Measurements from ENCODE around the gene NXPH3. TPM values are rescaled to one million over a fixed set of nuclear protein-coding genes. Genes with fewer than 3 reads are reported as not detected.

NXPH3 gene
- total and polyA plus RNA-seq, 10 of the 15 experiments (the other 5 are each of a cell fraction or from before 2014, with no cell fraction given): 0.08 to 0.35 (median 0.12) TPM; not detected in 2

GRCh38 chr17:49547566-49547965 is 28.1 kb upstream of the NXPH3 start (continued):
- TF ChIP-seq CHD2 (IDR thresholded peaks at IDR 0.05; ENCODE audit: borderline replicate concordance, low read depth, low read length) (no peak), POLR2AphosphoS2 (IDR thresholded peaks at IDR 0.05; ENCODE audit: low read depth, low read length) (no peak), WRNIP1 (IDR thresholded peaks at IDR 0.05; ENCODE audit: borderline replicate concordance, low read depth, low read length) (no peak)

GRCh38 chr17:49548051-49548505 is 27.6 kb upstream of the NXPH3 start:
- no peaks in the 10 kb centered on the region for H3K79me2 ChIP-seq (ENCODE audit: control insufficient read depth, insufficient read depth, low read length)
- no peak overlapping the region for H3K27ac ChIP-seq (ENCODE audit: control insufficient read depth, insufficient read depth)
- H3K4me3 ChIP-seq: no peak overlapping the region
- H2AFZ ChIP-seq (ENCODE audit: control insufficient read depth, low read depth, low read length): no peak overlapping the region
- POLR2A ChIA-PET: no interaction called here
- no peak overlapping the region for H3K9ac ChIP-seq (ENCODE audit: control insufficient read depth, insufficient read depth, low read length)
- H3K9me3 ChIP-seq (replicated peaks; ENCODE audit: control insufficient read depth, insufficient read depth, low read length): peaks cover 7% of the 10 kb centered on the region; the same call in 1 of the 3 replicates
- ATAC-seq: no peak
- H3K36me3 ChIP-seq (ENCODE audit: control insufficient read depth in 2 of 2, insufficient read depth in 2 of 2, low read length in 1 of 2): no peaks in the 10 kb centered on the region
- H3K4me2 ChIP-seq (ENCODE audit: control insufficient read depth, insufficient read depth): no peak overlapping the region
- H4K20me1 ChIP-seq (ENCODE audit: control insufficient read depth, insufficient read depth): no peaks in the 10 kb centered on the region
- CTCF ChIA-PET: no interaction called here
- intact Hi-C loops (cut with micrococcal nuclease; ENCODE audit: unreplicated experiment): loop anchor here (2.0 kb wide), 1 partner anchor 139 kb away; no protein-coding TSS in a partner anchor
- 0 out of 4 replicates have a peak, but pooled peaks cover 0 to 2% of the 10 kb centered on the region in 2 experiments for H3K27me3 ChIP-seq (replicated peaks in 1 of 2; ENCODE audit: control insufficient read depth in 2 of 2, insufficient read depth in 2 of 2, low read length in 1 of 2)
- WGBS (ENCODE audit: insufficient coverage, insufficient replicate concordance, low lambda C conversion rate, missing lambda C conversion rate): 27% methylated on average over 12 of the region's 12 CpGs
- RAD21 ChIA-PET (ENCODE audit: unreplicated experiment): no interaction called here
- no TSS peak for BruUV-seq (replicated peaks)
- in situ Hi-C loops (cut with MboI): no loop called here
- no peaks in the 10 kb centered on the region for H3K4me1 ChIP-seq (ENCODE audit: control insufficient read depth, insufficient read depth, low read length)
- no peak for FAIRE-seq
- DNase-seq (ENCODE audit: low read depth, low spot score): no peak
- SMC1A ChIA-PET (ENCODE audit: uncharacterized antibody, unreplicated experiment): no interaction called here
- TF ChIP-seq ZNF592 (IDR thresholded peaks at IDR 0.05) (no peak), MAX (IDR thresholded peaks at IDR 0.05; ENCODE audit: low read depth, low read length) (no peak), CBFB (IDR thresholded peaks at IDR 0.05; ENCODE audit: low read depth) (no peak), NKRF (conservative IDR thresholded peaks at IDR 0.05) (no peak), EZH2 (IDR thresholded peaks at IDR 0.05; ENCODE audit: borderline replicate concordance, control insufficient read depth, low read depth, low read length) (no peak), SPI1 (IDR thresholded peaks at IDR 0.05; ENCODE audit: borderline replicate concordance, insufficient read depth, low read depth, low read length) (no peak), FOXM1 (IDR thresholded peaks at IDR 0.05; ENCODE audit: low read depth, low read length) (no peak), ATF2 (IDR thresholded peaks at IDR 0.05; ENCODE audit: low read length) (no peak), RFX5 (IDR thresholded peaks at IDR 0.05; ENCODE audit: low read depth, low read length) (no peak), BMI1 (IDR thresholded peaks at IDR 0.05; ENCODE audit: borderline replicate concordance) (no peak)

Data from GM12878 (cell line).